SK-N-SH (cell line): Measurements from ENCODE around the gene YY1. TPM values are rescaled to one million over a fixed set of nuclear protein-coding genes. Genes with fewer than 3 reads are reported as not detected.

Experiments used
- CTCF ChIA-PET: fragments of 300-600, 350-600 bp; formaldehyde crosslinking; extraction: SDS; loops from one replicate; lab custom pipeline; 2021; lab: Yijun Ruan, JAX
- POLR2A ChIA-PET: fragments of 350-600 bp; sonication (Branson Sonifier 250); formaldehyde crosslinking; extraction: SDS; loops from one replicate; lab custom pipeline; 2020; ENCODE audit warnings: antibody characterized with exemption, inconsistent platforms; lab: Yijun Ruan, JAX
- DNase-seq: peaks from one replicate; pipeline ENCODE4 v3.0.0; 2012
- H2AFZ ChIP-seq: fragments of 200-600 bp; sonication (generic); 2 replicates; pipeline ENCODE4 v1.8.1; 2016; ENCODE audit warnings: antibody characterized with exemption, mild to moderate bottlenecking, low read depth
- H3F3A ChIP-seq: fragments of 200-600 bp; sonication (generic); replicated peaks from 2 replicates; pipeline ENCODE3; 2016; ENCODE audit warnings: antibody characterized with exemption, mild to moderate bottlenecking; ENCODE audit not compliant: insufficient read depth
- H3K27ac ChIP-seq, 2 experiments: fragments of 200-500 bp in 1 of 2; fragments of 200-600 bp in 1 of 2; sonication (Bioruptor generic) in 1 of 2; sonication (generic), shearing (Covaris generic) in 1 of 2; 2 replicates each; pipeline versions ENCODE4 v1.5.1 to v1.6.1; 2014 to 2016; ENCODE audit warnings: low read depth in 2 of 2, inconsistent platforms in 1 of 2, low read length in 1 of 2, mild to moderate bottlenecking in 1 of 2, mixed read lengths in 1 of 2
- H3K27me3 ChIP-seq: fragments of 200-600 bp; sonication (generic), shearing (Covaris generic); 2 replicates; pipeline ENCODE4 v1.6.1; 2016; ENCODE audit warnings: mixed run types; ENCODE audit not compliant: insufficient read depth
- H3K36me3 ChIP-seq, 2 experiments: fragments of 200-500 bp in 1 of 2; fragments of 200-600 bp in 1 of 2; sonication (Bioruptor generic) in 1 of 2; sonication (generic) in 1 of 2; replicated peaks in 1 of 2; 2 replicates each; pipeline versions ENCODE3 to v1.5.1; 2014 to 2016; ENCODE audit warnings: low read length in 1 of 2, mild to moderate bottlenecking in 1 of 2; ENCODE audit not compliant: insufficient read depth in 2 of 2, control insufficient read depth in 1 of 2
- H3K4me1 ChIP-seq, 2 experiments: fragments of 200-500 bp in 1 of 2; fragments of 200-600 bp in 1 of 2; sonication (Bioruptor generic) in 1 of 2; sonication (generic), shearing (Covaris generic) in 1 of 2; 2 replicates each; pipeline versions ENCODE4 v1.5.1 to v1.6.1; 2014 to 2016; ENCODE audit warnings: low read depth in 1 of 2, low read length in 1 of 2, mixed run types in 1 of 2; ENCODE audit not compliant: insufficient read depth in 2 of 2, control insufficient read depth in 1 of 2
- H3K4me2 ChIP-seq: fragments of 200-600 bp; sonication (generic), shearing (Covaris generic); 2 replicates; pipeline ENCODE4 v1.6.1; 2017; ENCODE audit warnings: mixed run types
- H3K4me3 ChIP-seq, 2 experiments: fragments of 200-500 bp in 1 of 2; fragments of 200-600 bp in 1 of 2; sonication (Bioruptor generic) in 1 of 2; sonication (generic), shearing (Covaris generic) in 1 of 2; 2 replicates each; pipeline versions ENCODE4 v1.5.1 to v1.8.1; 2014 to 2016; ENCODE audit warnings: low read depth in 2 of 2, inconsistent platforms in 1 of 2, low read length in 1 of 2, mild to moderate bottlenecking in 1 of 2, mixed read lengths in 1 of 2, moderate library complexity in 1 of 2
- H3K79me2 ChIP-seq: fragments of 200-600 bp; sonication (generic); 2 replicates; pipeline ENCODE4 v1.8.1; 2017; ENCODE audit warnings: mild to moderate bottlenecking; ENCODE audit not compliant: insufficient read depth
- H3K9ac ChIP-seq: fragments of 200-600 bp; sonication (generic); 2 replicates; pipeline ENCODE4 v1.6.1; 2017; ENCODE audit warnings: mixed run types
- H3K9me2 ChIP-seq: fragments of 200-600 bp; sonication (generic); 2 replicates; pipeline ENCODE4 v1.6.1; 2017; ENCODE audit warnings: mixed run types
- H3K9me3 ChIP-seq: fragments of 200-600 bp; sonication (generic); 2 replicates; pipeline ENCODE4 v1.6.1; 2017; ENCODE audit warnings: mixed run types, mild to moderate bottlenecking, moderate library complexity
- H4K20me1 ChIP-seq: fragments of 200-600 bp; sonication (generic); 2 replicates; pipeline ENCODE4 v1.6.1; 2017; ENCODE audit warnings: mild to moderate bottlenecking, mixed run types; ENCODE audit not compliant: insufficient read depth
- FOSL2 ChIP-seq: IDR thresholded peaks from 2 replicates; pipeline ENCODE4 v1.4.0; 2012; ENCODE audit warnings: low read depth, mild to moderate bottlenecking, moderate library complexity, borderline replicate concordance
- GABPA ChIP-seq: IDR thresholded peaks from 2 replicates; pipeline ENCODE4 v1.4.0; 2012; ENCODE audit warnings: low read depth, mild to moderate bottlenecking
- IRF3 ChIP-seq: fragments of 150-350 bp; IDR thresholded peaks from 2 replicates; pipeline ENCODE4 v1.6.1; 2016; ENCODE audit warnings: mild to moderate bottlenecking, low read depth, low read length
- MEF2A ChIP-seq: IDR thresholded peaks from 2 replicates; pipeline ENCODE4 v1.4.0; 2012; ENCODE audit warnings: low read depth, borderline replicate concordance
- MXI1 ChIP-seq: IDR thresholded peaks from 2 replicates; pipeline ENCODE4 v1.6.1; 2012; ENCODE audit warnings: mild to moderate bottlenecking, low read depth, low read length, improper control_type of control experiment
- NFIC ChIP-seq: IDR thresholded peaks from 2 replicates; pipeline ENCODE4 v1.4.0; 2012; ENCODE audit warnings: borderline replicate concordance
- NRF1 ChIP-seq: IDR thresholded peaks from 2 replicates; pipeline ENCODE4 v1.6.1; 2012; ENCODE audit warnings: low read depth, mild to moderate bottlenecking, low read length
- POLR2AphosphoS5 ChIP-seq: IDR thresholded peaks from 2 replicates; pipeline ENCODE4 v1.6.1; 2012; ENCODE audit warnings: low read depth, low read length
- RCOR1 ChIP-seq: fragments of 150-350 bp; IDR thresholded peaks from 2 replicates; pipeline ENCODE4 v1.6.1; 2017; ENCODE audit warnings: antibody characterized with exemption, low read length
- RXRA ChIP-seq: IDR thresholded peaks from 2 replicates; pipeline ENCODE4 v1.4.0; 2012; ENCODE audit warnings: low read depth, mild to moderate bottlenecking, borderline replicate concordance
- SMC3 ChIP-seq: IDR thresholded peaks from 2 replicates; pipeline ENCODE4 v1.6.1; 2012; ENCODE audit warnings: low read depth, low read length, improper control_type of control experiment
- TAF1 ChIP-seq: IDR thresholded peaks from 2 replicates; pipeline ENCODE4 v1.6.1; 2012; ENCODE audit warnings: low read depth, mild to moderate bottlenecking, low read length, moderate library complexity, borderline replicate concordance
- TEAD4 ChIP-seq: IDR thresholded peaks from 2 replicates; pipeline ENCODE4 v1.4.0; 2012; ENCODE audit warnings: mild to moderate bottlenecking, borderline replicate concordance; ENCODE audit not compliant: insufficient read depth
- USF2 ChIP-seq: fragments of 150-350 bp; IDR thresholded peaks from 2 replicates; pipeline ENCODE4 v1.6.1; 2017; ENCODE audit warnings: antibody characterized with exemption, low read length, low read depth, borderline replicate concordance
- WGBS: methylation state at CpG from one replicate; pipeline ENCODE4 v1.1.6; 2017; ENCODE audit warnings: low lambda C conversion rate; 5-methylcytosine and 5-hydroxymethylcytosine counted together
- polyA plus RNA-seq, 3 experiments: library from polyadenylated mRNA; depleted of rRNA; stranded (reverse); fragments of >200 nt; gene quantifications; 2 replicates each; pipeline ENCODE4 v1.2.3, GENCODE V29; 2012

Gene YY1
- polyA plus RNA-seq, 1 of the 3 experiments (the other 2 are of a cell fraction) = 18.1 TPM

- TF ChIP-seq RCOR1 = no peak
- no peak for TF ChIP-seq TAF1
- TF ChIP-seq MEF2A = no peak
- no peak for TF ChIP-seq POLR2AphosphoS5
- TF ChIP-seq MXI1 = no peak
- no peak for TF ChIP-seq GABPA
- no peak for TF ChIP-seq SMC3
- no peak for TF ChIP-seq FOSL2
- TF ChIP-seq RXRA = no peak
- no peak for TF ChIP-seq NFIC
- no peak for TF ChIP-seq TEAD4
- ChIA-PET CTCF (no interaction called here), POLR2A (no interaction called here)
- WGBS = 96% methylated on average over 5 of the region's 6 CpGs
- H4K20me1 ChIP-seq = no peaks in the 10 kb centered on the region
- no peaks in the 10 kb centered on the region for H3K9me2 ChIP-seq
- H3F3A ChIP-seq = no peaks in the 10 kb centered on the region
- H3K36me3 ChIP-seq = no peaks in the 10 kb centered on the region
- no peaks in the 10 kb centered on the region for H3K27me3 ChIP-seq
- H3K9ac ChIP-seq = no peak overlapping the region
- no peak overlapping the region for H3K4me2 ChIP-seq
- peaks cover 0 to 13% of the 10 kb centered on the region in 2 experiments; a peak in 1 of 4 replicates for H3K4me1 ChIP-seq
- H3K79me2 ChIP-seq = no peaks in the 10 kb centered on the region
- DNase-seq = no peak
- H3K4me3 ChIP-seq = no peak overlapping the region
- no peaks in the 10 kb centered on the region for H3K9me3 ChIP-seq
- H2AFZ ChIP-seq = no peak overlapping the region
- H3K27ac ChIP-seq = no peak overlapping the region
Measured at GRCh38 chr14:100314724-100315123, 75.8 kb downstream of the YY1 start.

- no peaks in the 10 kb centered on the region for H3K27me3 ChIP-seq
- no peak for DNase-seq
- no peak overlapping the region for H2AFZ ChIP-seq
- H3K9me3 ChIP-seq = no peaks in the 10 kb centered on the region
- no peaks in the 10 kb centered on the region for H3K36me3 ChIP-seq
- H3K79me2 ChIP-seq = no peaks in the 10 kb centered on the region
- no peak overlapping the region for H3K9ac ChIP-seq
- no peak overlapping the region for H3K27ac ChIP-seq
- no peak overlapping the region for H3K4me2 ChIP-seq
- WGBS = 89% methylated on average over 4 of the region's 6 CpGs
- POLR2A ChIA-PET = no interaction called here
- TF ChIP-seq USF2 (no peak), IRF3 (no peak), RCOR1 (no peak), TEAD4 (no peak), NRF1 (no peak)
- CTCF ChIA-PET = interaction anchor here (0.7 kb wide), 1 partner anchor 32 kb away, joined by 3 read pairs; no protein-coding TSS in a partner anchor
- no peak overlapping the region for H3K4me3 ChIP-seq
- no peaks in the 10 kb centered on the region for H4K20me1 ChIP-seq
- no peaks in the 10 kb centered on the region for H3F3A ChIP-seq
- no peaks in the 10 kb centered on the region for H3K9me2 ChIP-seq
- peaks cover 0 to 8% of the 10 kb centered on the region in 2 experiments; a peak in 1 of 4 replicates for H3K4me1 ChIP-seq
Measured at GRCh38 chr14:100317389-100317788, 78.4 kb downstream of the YY1 start.
